Astrocyte (in vitro differentiated cells and primary cell): ENCODE measurements around the gene NKAIN2. TPM values are rescaled to one million over a fixed set of nuclear protein-coding genes. Genes with fewer than 3 reads are reported as not detected.

ENCODE experiments used
- DNase-seq: peaks from one replicate; pipeline ENCODE4 v3.0.0-alpha.2; 2010; ENCODE audit warnings: low read depth
- FAIRE-seq: peaks from 2 replicates; lab custom pipeline; 2011; peaks lifted over from hg19 to GRCh38; lab: Jason Lieb, UNC
- H2AFZ ChIP-seq: 2 replicates; pipeline ENCODE4 v1.6.0; 2012; ENCODE audit warnings: low read depth, low read length, inconsistent platforms
- H3K27ac ChIP-seq: 2 replicates; pipeline ENCODE4 v1.5.1; 2011; ENCODE audit warnings: low read depth, low read length, inconsistent platforms
- H3K27me3 ChIP-seq: 2 replicates; pipeline ENCODE4 v1.6.0; 2011; ENCODE audit warnings: low read length, inconsistent platforms; ENCODE audit not compliant: insufficient read depth
- H3K36me3 ChIP-seq: 2 replicates; pipeline ENCODE4 v1.5.1; 2011; ENCODE audit warnings: low read length, inconsistent platforms; ENCODE audit not compliant: insufficient read depth
- H3K4me1 ChIP-seq: 2 replicates; pipeline ENCODE4 v1.5.1; 2011; ENCODE audit warnings: low read length, inconsistent platforms; ENCODE audit not compliant: insufficient read depth
- H3K4me2 ChIP-seq: 2 replicates; pipeline ENCODE4 v1.6.0; 2012; ENCODE audit warnings: low read length, inconsistent platforms
- H3K4me3 ChIP-seq: 2 replicates; pipeline ENCODE4 v1.5.1; 2011; ENCODE audit warnings: low read depth, mild to moderate bottlenecking, low read length, inconsistent platforms; ENCODE audit not compliant: insufficient read depth
- H3K79me2 ChIP-seq: 2 replicates; pipeline ENCODE4 v1.6.0; 2012; ENCODE audit warnings: mild to moderate bottlenecking, low read length, inconsistent platforms; ENCODE audit not compliant: insufficient read depth
- H3K9ac ChIP-seq: 2 replicates; pipeline ENCODE4 v1.6.0; 2012; ENCODE audit warnings: mild to moderate bottlenecking, low read length, inconsistent platforms
- H3K9me3 ChIP-seq: 2 replicates; pipeline ENCODE4 v1.5.1; 2012; ENCODE audit warnings: low read depth, mild to moderate bottlenecking, low read length, inconsistent platforms; ENCODE audit not compliant: insufficient read depth
- H4K20me1 ChIP-seq: 2 replicates; pipeline ENCODE4 v1.6.0; 2012; ENCODE audit warnings: low read length, inconsistent platforms; ENCODE audit not compliant: insufficient read depth
- H3K27ac Mint-ChIP-seq: one replicate; pipeline ENCODE4 v1.8.0; 2021; ENCODE audit warnings: mild to moderate bottlenecking, mixed read lengths; ENCODE audit not compliant: unreplicated experiment
- H3K27me3 Mint-ChIP-seq: one replicate; pipeline ENCODE4 v1.8.0; 2021; ENCODE audit warnings: low read depth, mixed read lengths; ENCODE audit not compliant: unreplicated experiment
- H3K36me3 Mint-ChIP-seq: one replicate; pipeline ENCODE4 v1.8.0; 2021; ENCODE audit warnings: low read depth, mixed read lengths; ENCODE audit not compliant: unreplicated experiment
- H3K4me1 Mint-ChIP-seq: one replicate; pipeline ENCODE4 v1.8.0; 2021; ENCODE audit warnings: low read depth, mixed read lengths; ENCODE audit not compliant: unreplicated experiment
- H3K4me3 Mint-ChIP-seq: one replicate; pipeline ENCODE4 v1.8.0; 2021; ENCODE audit warnings: mild to moderate bottlenecking, moderate library complexity, mixed read lengths; ENCODE audit not compliant: unreplicated experiment
- H3K9me3 Mint-ChIP-seq: one replicate; pipeline ENCODE4 v1.8.0; 2021; ENCODE audit warnings: mild to moderate bottlenecking, mixed read lengths; ENCODE audit not compliant: unreplicated experiment
- CTCF ChIP-seq: IDR thresholded peaks from 2 replicates; pipeline ENCODE4 v1.5.1; 2011; ENCODE audit warnings: low read depth, mild to moderate bottlenecking, inconsistent platforms, low read length, moderate library complexity; ENCODE audit not compliant: insufficient read depth
- EZH2 ChIP-seq: IDR thresholded peaks from 2 replicates; pipeline ENCODE4 v1.6.1; 2012; ENCODE audit warnings: mild to moderate bottlenecking, low read length, inconsistent platforms; ENCODE audit not compliant: insufficient read depth
- total RNA-seq: library from RNA; stranded (reverse); gene quantifications from 2 replicates; pipeline ENCODE4 v1.2.1, GENCODE V29; 2021

Gene NKAIN2
- total RNA-seq, 1 donor from 2014 or later = 0.07 TPM

- no peaks in the 10 kb centered on the region for H3K27me3 Mint-ChIP-seq
Measured at GRCh38 chr6:123990376-123990775, 186.7 kb downstream of the NKAIN2 start.

GRCh38 chr6:123994168-123994567 is 190.5 kb downstream of the NKAIN2 start:
- Histone ChIP-seq H3K27ac (no peak overlapping the region), H3K36me3 (no peaks in the 10 kb centered on the region), H2AFZ (no peak overlapping the region), H3K9me3 (no peaks in the 10 kb centered on the region), H3K79me2 (no peaks in the 10 kb centered on the region), H3K4me2 (no peak overlapping the region), H3K4me3 (no peak overlapping the region), H3K4me1 (no peaks in the 10 kb centered on the region), H3K27me3 (no peaks in the 10 kb centered on the region), H3K9ac (no peak overlapping the region), H4K20me1 (no peaks in the 10 kb centered on the region)
- Mint-ChIP-seq H3K27ac (no peak overlapping the region), H3K4me1 (no peaks in the 10 kb centered on the region), H3K36me3 (no peaks in the 10 kb centered on the region), H3K27me3 (no peaks in the 10 kb centered on the region), H3K9me3 (no peaks in the 10 kb centered on the region), H3K4me3 (no peak overlapping the region)
- TF ChIP-seq EZH2 (no peak), CTCF (no peak)
- DNase-seq (no peak), FAIRE-seq (no peak)

More at GRCh38 chr6:123990376-123990775, 186.7 kb downstream of the NKAIN2 start:
- Mint-ChIP-seq H3K4me3 (no peak overlapping the region), H3K9me3 (no peaks in the 10 kb centered on the region), H3K27ac (no peak overlapping the region), H3K4me1 (no peaks in the 10 kb centered on the region), H3K36me3 (no peaks in the 10 kb centered on the region)
- H4K20me1 ChIP-seq = no peaks in the 10 kb centered on the region
- DNase-seq = no peak
- no peaks in the 10 kb centered on the region for H3K4me1 ChIP-seq
- H3K36me3 ChIP-seq = no peaks in the 10 kb centered on the region
- no peaks in the 10 kb centered on the region for H3K79me2 ChIP-seq
- TF ChIP-seq CTCF = no peak
- TF ChIP-seq EZH2 = no peak
- H3K27ac ChIP-seq = no peak overlapping the region
- no peak for FAIRE-seq
- H2AFZ ChIP-seq = no peak overlapping the region
- no peak overlapping the region for H3K4me3 ChIP-seq
- H3K9ac ChIP-seq = no peak overlapping the region
- no peak overlapping the region for H3K4me2 ChIP-seq
- no peaks in the 10 kb centered on the region for H3K9me3 ChIP-seq
- no peaks in the 10 kb centered on the region for H3K27me3 ChIP-seq

GRCh38 chr6:123994891-123995635 is 191.4 kb downstream of the NKAIN2 start:
- H3K4me1 Mint-ChIP-seq = no peaks in the 10 kb centered on the region
- H3K36me3 ChIP-seq = no peaks in the 10 kb centered on the region
- H3K27me3 Mint-ChIP-seq = no peaks in the 10 kb centered on the region
- no peaks in the 10 kb centered on the region for H3K9me3 ChIP-seq
- no peak overlapping the region for H3K4me3 Mint-ChIP-seq
- H2AFZ ChIP-seq = no peak overlapping the region
- H3K4me3 ChIP-seq = no peak overlapping the region
- H3K27ac Mint-ChIP-seq = no peak overlapping the region
- H3K27ac ChIP-seq = no peak overlapping the region
- H4K20me1 ChIP-seq = no peaks in the 10 kb centered on the region
- no peaks in the 10 kb centered on the region for H3K36me3 Mint-ChIP-seq
- DNase-seq (no peak), FAIRE-seq (no peak)
- no peaks in the 10 kb centered on the region for H3K4me1 ChIP-seq
- no peaks in the 10 kb centered on the region for H3K27me3 ChIP-seq
- no peak overlapping the region for H3K9ac ChIP-seq
- no peaks in the 10 kb centered on the region for H3K9me3 Mint-ChIP-seq
- no peak overlapping the region for H3K4me2 ChIP-seq
- no peak for TF ChIP-seq EZH2
- no peak for TF ChIP-seq CTCF
- H3K79me2 ChIP-seq = no peaks in the 10 kb centered on the region
